PFSK-1 (cell line): ENCODE measurements around the gene NME7.

Experiments used
- FOXP2 ChIP-seq: optimal IDR thresholded peaks from 2 replicates; pipeline ENCODE3; 2011; ENCODE audit warnings: borderline replicate concordance, control low read depth, inconsistent platforms; ENCODE audit not compliant: insufficient read depth; ENCODE audit errors: extremely low read length, extremely low read depth
- POLR2AphosphoS5 ChIP-seq: IDR thresholded peaks from 2 replicates; pipeline ENCODE4 v1.6.1; 2012; ENCODE audit warnings: low read depth, mild to moderate bottlenecking, control low read depth, low read length, moderate library complexity
- REST ChIP-seq, 2 experiments: IDR thresholded peaks; 2 replicates each; pipeline versions ENCODE4 v1.6.1 to v1.8.0; 2011 to 2012; ENCODE audit warnings: low read depth in 2 of 2, low read length in 2 of 2, control low read depth in 1 of 2, inconsistent platforms in 1 of 2, mild to moderate bottlenecking in 1 of 2, moderate library complexity in 1 of 2; ENCODE audit not compliant: insufficient read depth in 1 of 2
- SIN3A ChIP-seq: IDR thresholded peaks from 2 replicates; pipeline ENCODE4 v1.6.1; 2012; ENCODE audit warnings: mild to moderate bottlenecking, low read length, moderate library complexity, borderline replicate concordance; ENCODE audit not compliant: insufficient read depth
- TAF1 ChIP-seq: IDR thresholded peaks from 2 replicates; pipeline ENCODE4 v1.6.1; 2012; ENCODE audit warnings: low read length, control low read depth, borderline replicate concordance; ENCODE audit not compliant: insufficient read depth

The NME7 gene

DNA sequence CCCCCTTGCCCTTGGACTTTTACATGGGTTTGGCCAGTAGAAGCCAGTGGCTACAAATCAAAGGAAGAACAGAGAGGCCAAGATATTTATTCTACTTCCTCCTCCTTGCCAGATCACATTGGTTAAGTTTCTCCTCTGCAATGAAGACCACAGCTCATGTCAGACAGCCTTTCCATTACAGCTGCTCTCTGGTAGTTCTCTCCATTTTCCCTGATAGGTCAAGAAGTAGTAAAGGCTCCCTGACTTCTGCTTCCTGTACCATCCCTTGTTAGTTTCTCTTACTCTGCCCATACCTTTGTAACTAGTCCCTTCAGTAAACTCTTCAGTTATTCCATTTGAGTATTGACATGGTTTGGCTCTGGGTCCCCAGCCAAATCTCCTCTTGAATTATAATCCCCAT lies 27.8 kb downstream of the NME7 start:
- TF ChIP-seq TAF1 (no peak), REST (IDR thresholded peaks at IDR 0.05; ENCODE audit: insufficient read depth in 1 of 2, low read depth in 2 of 2, low read length in 2 of 2) (no peak), FOXP2 (no peak), SIN3A (no peak), POLR2AphosphoS5 (no peak)

DNA sequence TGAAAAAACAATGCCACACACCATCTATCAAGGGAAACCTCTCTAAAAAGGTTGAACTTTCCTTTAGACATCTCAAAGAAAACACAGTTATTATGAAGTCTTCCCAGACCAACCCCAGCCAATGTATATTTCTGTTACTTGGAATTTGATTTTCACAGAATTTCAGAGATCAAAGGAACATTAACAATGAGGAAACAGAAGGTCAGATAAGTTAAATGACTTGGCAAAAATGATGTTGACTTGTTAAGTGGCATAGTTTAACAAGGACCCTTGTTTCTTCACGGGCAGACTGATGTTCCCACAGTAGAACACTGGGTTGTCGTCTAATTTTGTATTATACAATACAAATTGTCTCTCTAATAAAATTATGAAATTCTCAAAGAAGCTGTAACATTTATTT lies 29.0 kb downstream of the NME7 start:
- TF ChIP-seq POLR2AphosphoS5, result no peak

DNA sequence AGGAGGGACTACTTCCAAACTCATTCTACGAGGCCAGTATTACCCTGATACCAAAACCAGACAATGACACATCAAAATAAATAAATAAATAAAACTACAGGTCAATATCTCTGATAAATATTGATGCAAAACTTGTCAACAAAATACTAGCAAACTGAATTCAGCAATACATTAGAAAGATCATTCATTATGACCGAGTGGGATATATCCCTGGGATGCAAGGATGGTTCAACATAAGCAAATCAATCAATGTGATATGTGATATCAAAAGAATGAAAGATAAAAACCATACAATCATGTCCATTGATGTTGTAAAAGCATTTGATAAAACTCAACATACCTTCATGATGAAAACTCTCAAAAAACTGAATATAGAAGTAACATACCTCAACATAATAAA lies 36.7 kb downstream of the NME7 start:
- TF ChIP-seq FOXP2 (no peak), TAF1 (no peak), SIN3A (no peak), REST (IDR thresholded peaks at IDR 0.05; ENCODE audit: insufficient read depth in 1 of 2, low read depth in 2 of 2, low read length in 2 of 2) (no peak), POLR2AphosphoS5 (no peak)

DNA sequence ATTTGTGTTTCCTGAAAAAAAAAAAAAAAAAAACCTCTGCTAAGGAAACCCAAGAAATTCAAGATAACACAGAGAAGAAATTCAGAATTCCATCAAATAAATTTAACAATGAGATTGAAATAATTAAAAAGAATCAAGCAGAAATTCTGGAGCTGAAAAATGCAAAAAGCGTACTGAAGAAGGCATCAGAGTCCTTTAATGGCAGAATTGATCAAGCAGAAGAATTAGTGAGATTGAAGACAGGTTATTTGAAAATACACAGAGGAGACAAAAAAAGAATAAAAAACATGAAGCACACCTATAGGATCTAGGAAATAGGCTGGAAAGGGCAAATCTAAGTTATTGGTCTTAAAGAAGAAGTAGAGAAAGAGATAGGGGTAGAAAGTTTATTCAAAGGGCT lies 38.2 kb downstream of the NME7 start:
- TF ChIP-seq POLR2AphosphoS5 (no peak), SIN3A (no peak)

- TF ChIP-seq FOXP2 (no peak), POLR2AphosphoS5 (no peak), SIN3A (no peak), REST (IDR thresholded peaks at IDR 0.05; ENCODE audit: insufficient read depth in 1 of 2, low read depth in 2 of 2, low read length in 2 of 2) (no peak), TAF1 (no peak)
These were observed 39.7 kb downstream of the NME7 start for GRCh38 chr1:169327875-169328274.

GRCh38 chr1:169326956-169327268 lies 40.7 kb downstream of the NME7 start:
- TF ChIP-seq TAF1 (no peak), POLR2AphosphoS5 (no peak), SIN3A (no peak), REST (IDR thresholded peaks at IDR 0.05; ENCODE audit: insufficient read depth in 1 of 2, low read depth in 2 of 2, low read length in 2 of 2) (no peak), FOXP2 (no peak)
